MG63 (cell line): ENCODE measurements around the gene TUBB2A. TPM values are rescaled to one million over a fixed set of nuclear protein-coding genes. Genes with fewer than 3 reads are reported as not detected.
"Not testable (repeated sequence)": the region's sequence is repeated elsewhere in the genome, so short reads cannot be mapped to it uniquely, and the experiment has no call there.

Source experiments
- DNase-seq: peaks from one replicate; pipeline ENCODE4 v3.0.0-alpha.2; 2020
- H3K27me3 ChIP-seq: fragments of 250-450 bp; sonication (Bioruptor Pico); 2 replicates; pipeline ENCODE4 v1.5.1; 2020; ENCODE audit warnings: mild to moderate bottlenecking, moderate library complexity
- H3K36me3 ChIP-seq: fragments of 250-450 bp; sonication (Bioruptor Pico); 2 replicates; pipeline ENCODE4 v1.5.1; 2020; ENCODE audit warnings: mild to moderate bottlenecking, moderate library complexity
- H3K4me3 ChIP-seq: fragments of 250-450 bp; sonication (Bioruptor Pico); 2 replicates; pipeline ENCODE4 v1.5.1; 2020; ENCODE audit warnings: mild to moderate bottlenecking, moderate library complexity
- H3K9me3 ChIP-seq: fragments of 250-450 bp; sonication (Bioruptor Pico); 2 replicates; pipeline ENCODE4 v1.5.1; 2020; ENCODE audit warnings: mild to moderate bottlenecking, moderate library complexity
- total RNA-seq: library from RNA; depleted of rRNA; stranded (reverse); fragments of >200 nt; shearing (Covaris generic); gene quantifications from 2 replicates; pipeline ENCODE4 v1.2.3, GENCODE V29; 2014; ENCODE audit warnings: low replicate concordance

TUBB2A gene
- total RNA-seq, 1 experiment from 2014 or later: 92.0 TPM

DNA sequence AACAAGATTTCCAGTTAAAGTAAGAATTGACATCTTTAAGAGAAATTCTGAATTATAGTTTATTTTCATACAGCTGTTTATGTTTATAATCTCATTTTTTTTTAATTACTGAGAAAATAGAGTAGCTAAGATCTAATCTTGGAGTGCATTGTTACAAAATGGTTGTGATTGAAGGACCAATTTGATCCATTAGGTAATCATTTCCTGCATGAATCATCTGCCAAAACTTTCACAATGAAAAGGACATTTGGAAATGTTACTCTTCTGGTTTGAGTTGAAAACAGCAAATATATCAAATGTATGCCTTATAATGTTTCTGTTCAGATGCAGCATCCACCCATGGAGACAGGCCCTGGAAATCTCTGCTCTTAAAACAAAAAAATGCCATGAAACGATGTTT is 19.0 kb downstream of the TUBB2A start:
- H3K4me3 ChIP-seq: no peak overlapping the region
- no peaks in the 10 kb centered on the region for H3K9me3 ChIP-seq
- H3K27me3 ChIP-seq: no peaks in the 10 kb centered on the region
- H3K36me3 ChIP-seq: peaks cover 3% of the 10 kb centered on the region; the same call in 1 of the 2 replicates
- DNase-seq: no peak

DNA sequence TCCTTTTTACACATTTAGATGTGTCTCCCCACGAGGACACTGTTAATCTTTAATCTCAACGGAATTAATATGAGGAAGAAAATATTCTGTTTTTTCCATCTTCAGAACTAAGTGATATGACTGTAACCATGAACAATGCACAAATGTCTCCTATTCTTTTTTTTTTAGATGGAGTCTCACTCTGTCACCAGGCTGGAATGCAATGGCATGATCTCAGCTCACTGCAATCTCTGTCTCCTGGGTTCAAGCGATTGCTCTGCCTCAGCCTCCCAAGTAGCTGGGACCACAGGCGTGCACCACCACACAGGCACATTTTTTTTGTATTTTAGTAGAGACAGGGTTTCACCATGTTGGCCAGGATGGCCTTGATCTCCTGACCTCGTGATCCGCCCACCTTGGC is 19.5 kb downstream of the TUBB2A start:
- not testable (repeated sequence) for H3K9me3 ChIP-seq, H3K4me3 ChIP-seq, DNase-seq, H3K36me3 ChIP-seq, H3K27me3 ChIP-seq

DNA sequence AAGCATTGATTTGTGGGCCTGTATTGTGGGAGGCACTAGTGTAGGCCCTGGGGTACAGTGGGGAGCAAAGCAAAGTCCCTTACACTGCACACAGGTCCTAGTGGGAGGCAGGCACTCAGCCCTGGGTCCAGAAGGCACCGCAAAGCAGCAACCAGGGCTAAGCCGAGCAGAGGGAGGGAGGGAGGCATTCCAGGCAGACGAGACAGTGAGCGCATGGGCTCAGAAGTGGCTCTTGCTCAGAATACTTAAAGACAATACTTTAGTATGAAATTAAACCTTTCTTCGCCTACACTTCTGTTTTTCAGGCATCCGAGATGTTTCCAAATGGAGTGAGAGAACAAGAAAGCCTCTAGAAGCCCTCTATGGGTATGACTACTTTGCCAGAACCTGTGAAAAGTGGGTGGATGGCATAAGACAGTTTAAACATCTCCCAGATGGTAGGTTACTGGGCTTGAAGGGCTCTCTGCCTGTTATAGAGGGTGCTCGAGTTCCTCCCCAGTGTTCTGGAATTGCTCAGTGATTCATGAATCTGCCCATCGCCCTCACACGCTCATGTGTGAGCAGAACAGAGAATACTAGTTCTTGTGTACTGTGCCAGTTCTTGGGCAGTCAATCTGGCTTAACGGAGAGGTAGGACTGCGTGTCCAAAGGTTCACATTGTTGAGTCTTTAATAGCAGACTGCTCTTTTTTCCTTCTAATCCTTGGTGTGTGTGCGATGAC is 20.1 kb downstream of the TUBB2A start:
- Histone ChIP-seq H3K27me3 (no peaks in the 10 kb centered on the region), H3K4me3 (no peak overlapping the region), H3K36me3 (peaks cover 3% of the 10 kb centered on the region; the same call in 1 of the 2 replicates), H3K9me3 (no peaks in the 10 kb centered on the region)
- DNase-seq: no peak

DNA sequence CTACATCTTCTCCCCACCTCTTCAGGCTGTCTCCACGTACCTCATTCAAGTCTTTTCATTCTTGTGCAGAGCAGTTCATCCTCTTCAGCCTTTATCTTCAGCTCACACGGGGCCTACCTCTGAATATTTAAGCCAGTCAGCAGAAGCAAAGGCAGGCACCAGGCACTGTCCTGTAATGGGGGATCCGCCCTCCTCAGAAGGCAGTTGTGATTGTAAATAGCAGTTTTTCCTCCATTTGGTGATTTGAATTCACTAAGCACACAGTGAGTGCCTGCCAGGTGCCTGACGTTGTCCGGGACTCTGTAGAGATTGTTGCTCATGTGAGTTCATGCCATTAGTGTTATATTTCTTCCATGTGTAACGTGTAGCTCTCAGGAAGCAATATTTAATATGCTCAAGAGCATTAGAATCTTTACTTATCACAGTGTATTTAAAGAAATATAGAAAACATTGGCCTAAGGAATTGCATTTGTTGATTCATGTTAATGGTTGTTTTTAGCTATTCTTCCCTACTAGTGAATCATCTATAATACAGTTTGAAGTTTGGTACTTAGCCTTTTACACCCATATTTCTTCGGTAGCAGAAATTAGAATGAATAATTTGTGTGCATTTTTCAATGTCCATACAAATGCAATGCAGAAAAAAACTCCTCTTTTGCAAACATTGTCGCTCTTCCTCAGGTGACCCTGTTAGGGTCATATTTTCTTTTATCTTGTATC is 20.9 kb downstream of the TUBB2A start:
- H3K27me3 ChIP-seq: no peaks in the 10 kb centered on the region
- no peak for DNase-seq
- no peaks in the 10 kb centered on the region for H3K9me3 ChIP-seq
- no peak overlapping the region for H3K4me3 ChIP-seq
- H3K36me3 ChIP-seq: peaks cover 3% of the 10 kb centered on the region; the same call in 1 of the 2 replicates

DNA sequence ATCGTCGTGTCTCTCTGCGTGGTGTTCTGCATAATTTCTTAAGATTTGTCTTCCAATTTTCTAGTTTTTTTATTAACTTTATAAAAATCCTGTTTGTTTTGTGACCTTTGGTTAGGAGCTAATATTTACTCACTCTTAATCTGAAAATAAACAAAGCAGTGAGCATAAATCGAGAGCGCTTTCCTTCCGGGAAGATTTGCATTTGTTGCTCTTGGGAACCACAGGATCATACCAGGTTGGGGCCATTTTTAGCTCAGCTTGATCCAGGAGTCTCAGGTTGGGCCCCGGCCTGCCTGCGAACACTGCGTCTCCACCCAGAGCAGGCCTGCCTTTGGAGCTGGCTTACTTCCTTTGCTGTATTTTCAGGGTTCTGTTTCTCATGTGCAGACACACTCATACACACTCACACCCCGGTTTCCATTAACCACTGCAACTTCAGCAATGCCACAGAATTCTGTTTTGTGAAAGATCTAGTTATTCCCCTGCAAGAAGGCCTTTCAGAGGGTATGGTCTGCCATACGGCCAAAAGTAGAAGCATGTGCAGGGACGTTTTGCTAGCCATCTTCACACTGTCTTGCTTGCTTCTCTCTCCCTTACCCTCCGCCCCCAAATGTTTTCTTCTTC is 21.6 kb downstream of the TUBB2A start:
- Histone ChIP-seq H3K4me3 (no peak overlapping the region), H3K27me3 (no peaks in the 10 kb centered on the region), H3K36me3 (peaks cover 3% of the 10 kb centered on the region; the same call in 1 of the 2 replicates), H3K9me3 (no peaks in the 10 kb centered on the region)
- DNase-seq: no peak

DNA sequence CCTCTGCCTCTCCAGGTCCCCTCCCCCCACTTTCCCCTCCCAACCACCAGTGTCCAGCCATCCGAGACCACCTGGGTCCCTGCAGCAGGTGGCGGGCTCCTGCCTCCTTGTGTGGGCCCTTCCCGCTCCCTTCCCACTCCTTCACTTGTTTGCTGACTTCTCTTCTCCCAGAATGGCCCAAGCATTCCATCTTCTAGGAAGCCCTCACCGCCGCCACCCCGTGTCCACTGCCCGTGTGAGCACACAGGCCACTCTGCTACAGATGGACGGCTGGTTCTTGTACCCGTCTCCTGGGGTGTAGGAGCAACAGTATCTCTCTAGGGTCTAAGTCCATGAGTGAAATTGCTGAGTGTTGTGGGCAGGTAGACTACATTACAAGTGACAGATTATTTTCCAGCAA is 23.8 kb downstream of the TUBB2A start:
- Histone ChIP-seq H3K9me3 (no peaks in the 10 kb centered on the region), H3K36me3 (peaks cover 3% of the 10 kb centered on the region; the same call in 1 of the 2 replicates), H3K4me3 (no peak overlapping the region), H3K27me3 (no peaks in the 10 kb centered on the region)
- DNase-seq: no peak

DNA sequence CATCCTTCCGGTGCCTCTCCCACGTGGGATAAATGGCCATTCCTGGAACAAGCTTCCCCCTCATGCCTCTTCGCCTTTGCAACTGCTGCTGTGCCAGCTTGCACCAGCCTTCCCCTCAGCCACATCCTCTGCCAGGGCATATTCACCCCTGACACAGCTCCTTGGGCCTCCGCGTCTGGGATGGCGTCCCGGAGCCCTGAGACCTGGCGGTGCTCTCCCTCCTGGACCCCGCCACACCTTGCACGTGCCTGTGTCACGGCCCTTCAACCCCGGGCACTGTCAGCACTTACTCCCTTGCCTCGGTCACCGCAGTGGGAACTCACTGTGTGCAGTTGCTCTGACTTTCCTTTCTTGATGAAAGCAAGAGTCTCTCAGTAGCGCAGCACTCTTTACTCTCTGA is 25.6 kb downstream of the TUBB2A start:
- no peak overlapping the region for H3K4me3 ChIP-seq
- H3K27me3 ChIP-seq: no peaks in the 10 kb centered on the region
- DNase-seq: no peak
- H3K36me3 ChIP-seq: no peaks in the 10 kb centered on the region
- no peaks in the 10 kb centered on the region for H3K9me3 ChIP-seq

DNA sequence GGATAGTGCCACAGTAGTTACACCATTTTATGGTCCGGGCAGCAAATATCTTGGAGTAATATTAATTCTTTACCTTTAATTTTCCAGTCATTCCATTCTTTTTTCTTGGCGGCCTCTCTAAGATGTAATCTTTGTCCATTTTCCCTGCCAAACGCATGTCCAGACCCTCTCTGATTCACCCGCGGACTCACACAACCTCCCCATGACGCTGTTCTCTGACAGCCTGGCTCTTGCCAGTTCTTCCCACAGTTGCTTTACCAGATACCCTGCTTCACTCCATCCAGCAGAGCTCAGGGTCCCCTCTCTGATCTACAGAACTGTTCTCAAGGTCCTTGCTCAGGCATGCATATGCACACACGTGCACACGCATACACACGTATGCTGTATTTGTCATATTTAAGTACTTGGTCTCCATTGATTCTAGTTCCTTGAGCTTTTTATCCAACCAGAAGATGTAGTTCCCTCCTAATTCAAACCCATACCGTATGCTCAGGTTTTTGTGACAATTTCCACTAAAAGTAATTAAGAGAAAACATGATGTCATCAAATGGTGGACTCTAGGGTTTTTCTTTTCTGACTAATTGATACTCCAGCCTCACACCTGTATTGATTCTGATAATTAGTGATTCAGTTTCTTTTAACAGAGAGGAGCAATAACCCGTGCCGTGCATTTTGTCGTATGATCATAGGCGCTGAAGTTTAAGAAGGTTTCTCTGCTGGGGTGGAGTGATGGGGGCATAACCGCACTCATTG is 28.8 kb downstream of the TUBB2A start:
- H3K27me3 ChIP-seq: no peaks in the 10 kb centered on the region
- H3K9me3 ChIP-seq: no peaks in the 10 kb centered on the region
- H3K4me3 ChIP-seq: no peak overlapping the region
- no peak for DNase-seq
- no peaks in the 10 kb centered on the region for H3K36me3 ChIP-seq

DNA sequence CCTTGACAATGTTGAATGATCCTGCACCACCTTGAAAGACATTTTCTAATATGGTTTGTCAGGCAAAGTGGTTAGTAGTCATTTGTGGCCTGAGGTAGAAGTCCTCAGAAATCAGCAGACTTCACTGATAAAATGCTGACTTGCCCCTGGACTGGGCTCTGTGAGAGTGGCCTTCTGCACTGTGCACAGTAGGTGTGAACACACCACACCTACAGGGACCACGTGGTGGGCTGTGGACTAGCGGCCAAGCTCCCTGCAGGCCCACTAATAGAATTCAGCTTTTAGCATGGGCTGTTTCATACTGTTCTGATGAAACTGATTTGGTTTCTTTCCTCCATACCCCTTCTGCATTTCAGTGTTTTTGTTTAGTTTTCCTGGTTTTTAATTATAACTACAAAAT is 31.5 kb downstream of the TUBB2A start:
- Histone ChIP-seq H3K36me3 (no peaks in the 10 kb centered on the region), H3K4me3 (no peak overlapping the region), H3K27me3 (no peaks in the 10 kb centered on the region), H3K9me3 (no peaks in the 10 kb centered on the region)
- no peak for DNase-seq

DNA sequence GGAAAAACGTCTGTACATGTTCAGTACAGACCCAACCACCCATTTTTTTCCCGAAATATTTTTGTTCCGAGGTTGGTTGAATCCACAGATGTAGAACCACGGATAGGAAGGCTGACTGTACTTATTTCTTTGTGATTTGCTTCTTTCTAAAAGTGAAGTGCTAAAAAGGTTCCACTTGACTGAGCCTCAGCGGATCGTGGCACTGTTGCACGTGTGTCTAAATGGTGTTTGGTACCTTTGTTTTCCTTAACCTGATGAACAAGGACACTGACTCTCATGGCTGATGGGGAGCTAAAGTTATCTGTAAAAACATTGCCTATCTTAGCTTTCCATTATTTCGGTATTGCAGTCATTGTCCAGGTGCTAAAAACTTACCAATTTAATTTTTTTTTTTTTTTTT is 32.7 kb downstream of the TUBB2A start:
- H3K9me3 ChIP-seq: no peaks in the 10 kb centered on the region
- H3K27me3 ChIP-seq: no peaks in the 10 kb centered on the region
- no peak overlapping the region for H3K4me3 ChIP-seq
- H3K36me3 ChIP-seq: no peaks in the 10 kb centered on the region
- no peak for DNase-seq

DNA sequence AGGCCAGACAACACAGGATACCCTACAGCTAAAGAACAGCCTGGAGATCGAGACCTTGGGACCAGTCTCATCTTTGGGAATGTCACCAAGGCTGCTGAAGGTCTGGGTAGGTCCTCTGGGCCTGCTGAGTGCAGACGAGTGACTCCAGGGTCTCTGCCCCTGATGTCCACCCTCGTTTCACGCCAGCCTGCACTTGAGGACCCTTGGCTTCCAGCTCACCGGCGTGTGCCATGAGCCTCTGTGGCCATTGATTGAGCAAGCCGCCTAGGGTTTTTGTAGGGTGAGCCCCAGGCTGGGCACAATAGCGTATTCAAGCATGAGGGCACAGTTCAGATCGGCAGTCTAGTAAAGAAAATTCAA is 34.5 kb downstream of the TUBB2A start:
- DNase-seq: no peak
- no peaks in the 10 kb centered on the region for H3K27me3 ChIP-seq
- no peaks in the 10 kb centered on the region for H3K36me3 ChIP-seq
- no peaks in the 10 kb centered on the region for H3K9me3 ChIP-seq
- no peak overlapping the region for H3K4me3 ChIP-seq

DNA sequence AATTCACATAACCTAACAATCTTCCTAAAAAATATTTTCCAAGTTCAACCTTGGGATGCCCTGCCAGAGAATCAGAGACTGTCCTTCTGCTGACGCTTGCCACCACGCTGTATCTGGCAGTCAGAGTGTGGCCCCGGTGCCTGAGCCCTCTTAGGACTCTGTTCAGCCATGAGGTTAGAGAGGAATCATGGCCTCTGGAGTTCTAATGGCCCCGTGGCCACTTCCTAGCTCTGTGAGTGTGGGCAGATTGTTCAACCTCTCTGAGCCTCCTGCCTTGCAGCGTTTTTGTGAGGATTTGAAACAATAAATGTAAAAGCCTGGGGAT is 36.6 kb downstream of the TUBB2A start:
- H3K27me3 ChIP-seq: no peaks in the 10 kb centered on the region

DNA sequence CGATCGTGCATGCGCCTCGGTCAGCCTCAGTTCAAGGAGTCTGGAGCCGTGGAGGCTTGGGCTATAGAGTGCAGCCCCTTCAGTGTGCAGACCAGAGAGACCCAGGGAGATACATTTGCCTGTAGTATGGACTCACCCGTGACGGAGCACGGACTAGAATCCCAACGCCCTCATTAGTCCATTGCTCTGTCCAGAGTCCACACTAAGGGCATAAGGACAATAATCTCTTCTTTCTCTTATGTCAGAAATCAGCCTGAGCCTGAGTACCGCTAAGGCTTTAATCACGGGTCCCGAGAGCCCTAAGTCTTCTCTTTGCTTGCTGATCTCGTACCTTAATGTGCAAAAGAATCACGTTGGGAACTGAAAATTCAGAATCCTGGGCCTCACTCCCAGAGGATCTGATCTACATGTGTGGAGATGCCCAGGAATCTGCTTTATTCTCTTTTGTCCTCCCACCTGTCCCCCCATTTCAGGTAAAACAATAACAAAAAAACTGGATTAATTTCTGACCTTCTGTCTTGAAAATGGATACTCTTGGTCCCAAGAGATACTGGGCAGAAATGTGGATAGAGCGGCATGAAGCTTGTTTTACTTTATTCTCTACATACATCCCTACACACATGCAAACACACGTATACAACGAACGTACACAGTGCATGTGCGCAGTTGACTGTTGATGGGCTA is 38.2 kb downstream of the TUBB2A start:
- H3K9me3 ChIP-seq: no peaks in the 10 kb centered on the region
- H3K4me3 ChIP-seq: peak overlapping the region; percentile 92
- no peaks in the 10 kb centered on the region for H3K27me3 ChIP-seq
- no peak for DNase-seq
- no peaks in the 10 kb centered on the region for H3K36me3 ChIP-seq

More for the DNA sequence above, 36.6 kb downstream of the TUBB2A start:
- Histone ChIP-seq H3K9me3 (no peaks in the 10 kb centered on the region), H3K4me3 (no peak overlapping the region), H3K36me3 (no peaks in the 10 kb centered on the region)
- DNase-seq: no peak

DNA sequence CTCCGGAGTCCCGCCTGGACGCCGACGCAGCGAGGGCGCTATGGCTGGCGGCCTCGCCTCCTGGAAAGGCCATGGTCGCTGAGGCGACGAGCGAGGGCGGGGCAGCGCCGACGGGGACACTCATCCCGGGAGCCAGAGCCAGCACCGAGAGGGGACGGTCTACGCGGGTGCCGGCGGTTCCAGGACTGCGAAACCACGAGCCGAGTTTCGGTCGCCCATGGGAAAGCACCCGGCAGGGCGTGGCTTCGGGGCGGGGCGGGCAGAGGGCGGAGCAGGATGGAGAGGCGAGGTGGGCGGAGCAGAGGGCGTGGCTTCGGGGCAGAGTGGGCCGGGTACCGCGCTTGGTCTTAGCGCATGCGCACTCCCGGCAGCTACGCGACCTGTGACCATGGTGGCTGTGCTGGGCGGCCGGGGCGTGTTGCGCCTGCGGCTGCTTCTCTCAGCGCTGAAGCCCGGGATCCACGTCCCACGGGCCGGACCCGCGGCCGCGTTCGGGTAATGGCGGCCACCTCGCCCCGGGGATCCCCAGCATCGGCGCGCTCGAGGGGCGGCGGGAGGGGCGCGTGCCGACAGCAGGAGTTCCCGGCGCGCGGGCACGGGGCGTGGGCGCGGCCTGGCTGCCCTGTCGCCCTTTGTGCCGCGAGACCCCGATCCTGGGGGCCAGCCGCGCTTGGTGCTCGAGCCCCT is 38.8 kb downstream of the TUBB2A start, which contains the start of gene BPHL:
TSS of gene BPHL (plus strand) at position 359 of the 687 bp plus-strand sequence. CDS start at position 389, 30 bp downstream.
- peak within 1 kb of the TSS; percentile 92 for H3K4me3 ChIP-seq
- H3K27me3 ChIP-seq: no peaks in the 10 kb centered on the region
- DNase-seq: peak; percentile 88
- peaks cover 2% of the 10 kb centered on the region; the same call in 1 of the 2 replicates for H3K36me3 ChIP-seq
- H3K9me3 ChIP-seq: no peaks in the 10 kb centered on the region

DNA sequence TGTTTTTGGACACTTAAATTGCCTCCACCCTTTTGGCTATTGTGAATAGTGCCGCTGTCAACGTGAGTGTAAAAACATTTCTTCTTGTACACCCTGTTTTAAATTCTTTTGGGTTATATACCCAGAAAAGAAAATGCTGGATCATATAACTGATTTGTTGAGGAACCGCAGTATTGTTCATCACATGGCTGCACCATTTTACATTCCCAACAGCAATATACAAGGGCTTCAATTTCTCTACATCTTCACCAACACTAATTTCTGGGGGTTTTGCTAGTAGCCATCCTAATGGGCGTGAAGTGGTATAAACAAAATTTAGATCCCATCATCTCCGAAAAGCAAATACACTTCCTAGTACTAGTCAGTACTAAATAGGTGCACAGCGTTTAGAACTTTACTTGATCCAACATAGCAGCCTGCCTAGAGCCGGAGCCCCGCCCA is 39.4 kb downstream of the TUBB2A start:
- DNase-seq: no peak
- Histone ChIP-seq H3K36me3 (peaks cover 3% of the 10 kb centered on the region; the same call in 1 of the 2 replicates), H3K9me3 (no peaks in the 10 kb centered on the region), H3K27me3 (no peaks in the 10 kb centered on the region), H3K4me3 (peak overlapping the region; percentile 92)

DNA sequence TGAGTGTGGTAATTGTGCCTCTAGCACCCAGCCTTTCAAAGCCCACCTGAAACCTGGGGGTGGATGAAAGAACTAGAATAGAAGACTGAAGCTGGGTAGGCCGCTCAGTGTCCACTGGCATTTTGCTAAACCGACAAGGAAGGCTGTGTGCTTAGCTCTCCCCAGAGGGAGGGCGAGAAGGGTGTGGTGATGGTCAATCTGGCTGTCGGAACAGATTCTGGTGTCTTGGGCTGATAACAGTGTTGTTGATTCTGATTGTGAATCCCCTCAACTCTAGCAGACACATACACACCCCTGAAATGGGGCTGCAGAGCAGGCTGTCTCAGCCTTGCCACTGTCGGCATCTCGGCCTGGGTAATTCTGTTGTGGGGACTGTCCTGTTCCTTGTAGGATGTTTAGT is 43.0 kb downstream of the TUBB2A start:
- DNase-seq: no peak
- Histone ChIP-seq H3K36me3 (peaks cover 4% of the 10 kb centered on the region; the same call in 1 of the 2 replicates), H3K9me3 (no peaks in the 10 kb centered on the region), H3K27me3 (no peaks in the 10 kb centered on the region), H3K4me3 (no peak overlapping the region)
